K562 (cell line): ENCODE data around the gene CAPN2. TPM values are rescaled to one million over a fixed set of nuclear protein-coding genes. Genes with fewer than 3 reads are reported as not detected.

Experiments
- CBX3 ChIP-seq, 2 experiments: IDR thresholded peaks; 1 replicate in 1 of 2; 2 replicates in 1 of 2; pipeline ENCODE4 v1.6.1; 2012; ENCODE audit warnings: inconsistent platforms in 2 of 2, low read length in 2 of 2, borderline replicate concordance in 1 of 2, control low read depth in 1 of 2
- CTBP1 ChIP-seq: fragments of 450-650 bp; IDR thresholded peaks from 2 replicates; pipeline ENCODE4 v1.6.1; 2016; ENCODE audit warnings: borderline replicate concordance
- DIDO1 ChIP-seq: fragments of 450-650 bp; IDR thresholded peaks from 2 replicates; pipeline ENCODE4 v1.6.1; 2016; ENCODE audit warnings: low read depth, missing biosample characterization, missing genetic modification characterization
- EHMT2 ChIP-seq: fragments of 450-650 bp; IDR thresholded peaks from 2 replicates; pipeline ENCODE4 v1.6.1; 2018; ENCODE audit warnings: antibody characterized with exemption
- GATA2 ChIP-seq: sonication (generic); formaldehyde crosslinking; IDR thresholded peaks from 2 replicates; pipeline ENCODE4 v1.4.0; 2020; ENCODE audit warnings: mild to moderate bottlenecking, missing genetic modification reagents
- HDAC3 ChIP-seq: fragments of 450-650 bp; IDR thresholded peaks from 2 replicates; pipeline ENCODE4 v1.6.1; 2018; ENCODE audit warnings: borderline replicate concordance, mild to moderate bottlenecking, moderate library complexity; ENCODE audit not compliant: partially characterized antibody
- IRF2 ChIP-seq: sonication (generic); formaldehyde crosslinking; IDR thresholded peaks from 2 replicates; pipeline ENCODE4 v1.8.1; 2022; ENCODE audit warnings: mild to moderate bottlenecking, missing genetic modification reagents
- KDM5B ChIP-seq: fragments of 200-600 bp; sonication (generic); IDR thresholded peaks from 2 replicates; pipeline ENCODE4 v1.6.1; 2012; ENCODE audit warnings: low read depth, mild to moderate bottlenecking, moderate library complexity, low read length, control low read depth, inconsistent platforms; ENCODE audit not compliant: insufficient replicate concordance
- NCOA2 ChIP-seq, 2 experiments: fragments of 450-650 bp; IDR thresholded peaks; 2 replicates each; pipeline ENCODE4 v1.6.1; 2018; ENCODE audit warnings: mild to moderate bottlenecking in 2 of 2, moderate library complexity in 1 of 2; ENCODE audit not compliant: partially characterized antibody in 2 of 2
- NR4A1 ChIP-seq, 2 experiments: fragments of 250-450 bp in 1 of 2; fragments of 450-650 bp in 1 of 2; sonication (Bioruptor Pico) in 1 of 2; IDR thresholded peaks; 2 replicates each; pipeline versions ENCODE4 v1.4.0 to v1.6.1; 2016 to 2020; ENCODE audit warnings: mild to moderate bottlenecking in 2 of 2, missing compliant biosample characterization in 1 of 2, missing genetic modification characterization in 1 of 2, moderate library complexity in 1 of 2
- POLR2AphosphoS5 ChIP-seq: IDR thresholded peaks from 2 replicates; pipeline ENCODE4 v1.6.1; 2011; ENCODE audit warnings: mild to moderate bottlenecking, low read depth, low read length, moderate library complexity; ENCODE audit not compliant: control insufficient read depth, insufficient read depth
- POLR2B ChIP-seq: fragments of 450-650 bp; IDR thresholded peaks from 2 replicates; pipeline ENCODE4 v1.6.1; 2018; ENCODE audit warnings: low read depth; ENCODE audit not compliant: partially characterized antibody
- SNIP1 ChIP-seq: fragments of 450-650 bp; IDR thresholded peaks from 2 replicates; pipeline ENCODE4 v1.7.1; 2017; ENCODE audit warnings: low read depth, mild to moderate bottlenecking
- STAT5B ChIP-seq: fragments of 250-450 bp; sonication (Bioruptor Pico); IDR thresholded peaks from 2 replicates; pipeline ENCODE4 v1.8.0; 2021; ENCODE audit warnings: mild to moderate bottlenecking, inconsistent platforms
- XRCC5 ChIP-seq: fragments of 200-400 bp; formaldehyde crosslinking; IDR thresholded peaks from 2 replicates; pipeline ENCODE4 v1.6.1; 2017; ENCODE audit warnings: low read depth, mild to moderate bottlenecking, low read length
- ZC3H4 ChIP-seq: sonication (generic); formaldehyde crosslinking; IDR thresholded peaks from 2 replicates; pipeline ENCODE4 v1.9.0; 2021; ENCODE audit warnings: missing genetic modification reagents, borderline replicate concordance
- ZNF12 ChIP-seq: sonication (generic); formaldehyde crosslinking; IDR thresholded peaks from 2 replicates; pipeline ENCODE4 v1.4.0; 2020; ENCODE audit warnings: mild to moderate bottlenecking, missing genetic modification reagents
- polyA plus RNA-seq, 8 experiments: library from polyadenylated mRNA; depleted of rRNA in 4 of 8; stranded (reverse) in 5 of 8; unstranded in 3 of 8; fragments of >200 nt; fragmentation: Nextera tagmentation in 2 of 8; fragmentation: Illumina TruSeq in 1 of 8; extraction: Ambion mirVana in 2 of 8; extraction: Trizol in 1 of 8; gene quantifications; 2 replicates each; pipeline versions ENCODE4 v1.2.1 to v1.2.3, GENCODE V29; 2011 to 2014; ENCODE audit warnings: inconsistent platforms in 1 of 8, missing spikeins in 1 of 8
- total RNA-seq, 7 experiments: library from RNA; depleted of rRNA in 6 of 7; stranded (reverse); fragments of >200 nt in 6 of 7; fragmentation: Illumina TruSeq in 2 of 7; extraction: Trizol in 2 of 7; gene quantifications; 2 replicates each; pipeline versions ENCODE4 v1.2.1 to v1.2.3, GENCODE V29; 2011 to 2021; ENCODE audit warnings: low replicate concordance in 1 of 7
- TF ChIP-seq, protein P1 (sequence below): fragments of 450-650 bp; formaldehyde crosslinking; IDR thresholded peaks from 2 replicates; pipeline ENCODE4 v1.4.0; 2020; ENCODE audit warnings: mild to moderate bottlenecking, moderate library complexity
- TF ChIP-seq, protein P2 (sequence below): fragments of 250-450 bp; sonication (Bioruptor Pico); IDR thresholded peaks from 2 replicates; pipeline ENCODE4 v1.4.0; 2020; ENCODE audit warnings: mild to moderate bottlenecking, moderate library complexity
- TF ChIP-seq, protein P3 (sequence below): fragments of 250-450 bp; sonication (Bioruptor Pico); IDR thresholded peaks from 2 replicates; pipeline ENCODE4 v1.4.0; 2020; ENCODE audit warnings: mild to moderate bottlenecking
- TF ChIP-seq, protein P4 (sequence below): fragments of 450-650 bp; formaldehyde crosslinking; IDR thresholded peaks from 2 replicates; pipeline ENCODE4 v1.4.0; 2022; ENCODE audit warnings: mild to moderate bottlenecking, moderate library complexity

Gene CAPN2
- total and polyA plus RNA-seq, 9 of the 15 experiments (the other 6 are each of a cell fraction or from before 2014, with no cell fraction given): 24.6 to 157 (median 101) TPM

DNA sequence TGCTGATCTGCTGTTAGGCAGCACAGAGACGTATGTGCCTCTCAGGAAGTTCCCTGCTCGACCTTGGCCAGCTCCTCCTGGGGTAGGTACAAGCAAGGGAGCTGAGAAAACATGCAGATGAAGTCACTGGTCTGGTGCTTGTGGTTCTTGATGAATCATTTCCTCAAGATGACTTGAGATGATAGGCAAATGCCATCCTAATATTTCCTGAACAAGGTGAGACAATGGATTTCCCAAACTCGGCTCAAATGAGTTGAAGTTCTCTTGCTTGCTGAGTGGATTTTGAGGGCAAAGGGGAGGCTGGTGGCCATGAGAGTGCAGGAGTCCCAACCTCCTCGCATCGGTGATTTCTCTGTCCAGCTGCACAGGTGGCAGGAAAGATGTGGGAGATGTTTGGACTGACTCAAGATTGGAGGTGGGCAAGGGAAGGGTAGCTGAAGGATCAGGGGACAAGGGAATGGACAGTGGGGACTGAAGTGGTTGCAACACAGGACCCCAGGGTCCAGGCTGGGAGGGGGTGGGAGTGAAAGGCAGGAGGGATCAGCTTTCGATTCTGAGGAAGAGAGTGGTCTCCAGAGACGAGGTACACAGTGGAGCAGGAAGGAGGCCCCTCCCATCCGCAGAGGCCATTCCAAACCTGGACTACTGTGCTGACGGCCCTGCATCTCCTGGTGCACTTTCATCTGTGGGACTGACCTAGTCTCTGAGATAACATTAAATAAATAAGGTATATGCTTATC, 63.9 kb downstream of the CAPN2 start (continued):
- TF ChIP-seq, protein P1, sequence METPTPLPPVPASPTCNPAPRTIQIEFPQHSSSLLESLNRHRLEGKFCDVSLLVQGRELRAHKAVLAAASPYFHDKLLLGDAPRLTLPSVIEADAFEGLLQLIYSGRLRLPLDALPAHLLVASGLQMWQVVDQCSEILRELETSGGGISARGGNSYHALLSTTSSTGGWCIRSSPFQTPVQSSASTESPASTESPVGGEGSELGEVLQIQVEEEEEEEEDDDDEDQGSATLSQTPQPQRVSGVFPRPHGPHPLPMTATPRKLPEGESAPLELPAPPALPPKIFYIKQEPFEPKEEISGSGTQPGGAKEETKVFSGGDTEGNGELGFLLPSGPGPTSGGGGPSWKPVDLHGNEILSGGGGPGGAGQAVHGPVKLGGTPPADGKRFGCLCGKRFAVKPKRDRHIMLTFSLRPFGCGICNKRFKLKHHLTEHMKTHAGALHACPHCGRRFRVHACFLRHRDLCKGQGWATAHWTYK (CRISPR knock-in tag): 0 out of 2 replicates have a peak, but pooled peaks have one; percentile 73
- no peak for TF ChIP-seq KDM5B
- no peak for TF ChIP-seq ZNF12 (CRISPR knock-in tag)
- TF ChIP-seq SNIP1: no peak
- TF ChIP-seq HDAC3: peak; percentile 7
- peak; percentile 83 for TF ChIP-seq CTBP1
- TF ChIP-seq POLR2AphosphoS5: 0 out of 2 replicates have a peak, but pooled peaks have one; percentile 51
- no peak for TF ChIP-seq NCOA2 (IDR thresholded peaks at IDR 0.05; ENCODE audit: partially characterized antibody in 2 of 2)
- TF ChIP-seq STAT5B (CRISPR knock-in tag): no peak
- TF ChIP-seq EHMT2: peak; percentile 73; the same call in 1 of the 2 replicates
- TF ChIP-seq, protein P2, sequence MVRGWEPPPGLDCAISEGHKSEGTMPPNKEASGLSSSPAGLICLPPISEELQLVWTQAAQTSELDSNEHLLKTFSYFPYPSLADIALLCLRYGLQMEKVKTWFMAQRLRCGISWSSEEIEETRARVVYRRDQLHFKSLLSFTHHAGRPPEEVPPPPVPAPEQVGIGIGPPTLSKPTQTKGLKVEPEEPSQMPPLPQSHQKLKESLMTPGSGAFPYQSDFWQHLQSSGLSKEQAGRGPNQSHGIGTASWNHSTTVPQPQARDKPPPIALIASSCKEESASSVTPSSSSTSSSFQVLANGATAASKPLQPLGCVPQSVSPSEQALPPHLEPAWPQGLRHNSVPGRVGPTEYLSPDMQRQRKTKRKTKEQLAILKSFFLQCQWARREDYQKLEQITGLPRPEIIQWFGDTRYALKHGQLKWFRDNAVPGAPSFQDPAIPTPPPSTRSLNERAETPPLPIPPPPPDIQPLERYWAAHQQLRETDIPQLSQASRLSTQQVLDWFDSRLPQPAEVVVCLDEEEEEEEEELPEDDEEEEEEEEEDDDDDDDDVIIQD: no peak
- no peak for TF ChIP-seq NR4A1 (CRISPR knock-in tag; IDR thresholded peaks at IDR 0.05)
- TF ChIP-seq NR4A1 (tag; IDR thresholded peaks at IDR 0.05): peak; percentile 76
- peak; percentile 74; the same call in 1 of the 2 replicates for TF ChIP-seq GATA2 (CRISPR knock-in tag)
- TF ChIP-seq CBX3 (IDR thresholded peaks at IDR 0.05; ENCODE audit: borderline replicate concordance in 1 of 2, low read length in 2 of 2): no peak
- no peak for TF ChIP-seq DIDO1
- TF ChIP-seq, protein P3, sequence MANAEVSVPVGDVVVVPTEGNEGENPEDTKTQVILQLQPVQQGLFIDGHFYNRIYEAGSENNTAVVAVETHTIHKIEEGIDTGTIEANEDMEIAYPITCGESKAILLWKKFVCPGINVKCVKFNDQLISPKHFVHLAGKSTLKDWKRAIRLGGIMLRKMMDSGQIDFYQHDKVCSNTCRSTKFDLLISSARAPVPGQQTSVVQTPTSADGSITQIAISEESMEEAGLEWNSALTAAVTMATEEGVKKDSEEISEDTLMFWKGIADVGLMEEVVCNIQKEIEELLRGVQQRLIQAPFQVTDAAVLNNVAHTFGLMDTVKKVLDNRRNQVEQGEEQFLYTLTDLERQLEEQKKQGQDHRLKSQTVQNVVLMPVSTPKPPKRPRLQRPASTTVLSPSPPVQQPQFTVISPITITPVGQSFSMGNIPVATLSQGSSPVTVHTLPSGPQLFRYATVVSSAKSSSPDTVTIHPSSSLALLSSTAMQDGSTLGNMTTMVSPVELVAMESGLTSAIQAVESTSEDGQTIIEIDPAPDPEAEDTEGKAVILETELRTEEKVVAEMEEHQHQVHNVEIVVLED (CRISPR knock-in tag): no peak
- no peak for TF ChIP-seq IRF2 (CRISPR knock-in tag)
- TF ChIP-seq ZC3H4 (CRISPR knock-in tag): no peak
- peak; percentile 75 for TF ChIP-seq POLR2B
- TF ChIP-seq, protein P4, sequence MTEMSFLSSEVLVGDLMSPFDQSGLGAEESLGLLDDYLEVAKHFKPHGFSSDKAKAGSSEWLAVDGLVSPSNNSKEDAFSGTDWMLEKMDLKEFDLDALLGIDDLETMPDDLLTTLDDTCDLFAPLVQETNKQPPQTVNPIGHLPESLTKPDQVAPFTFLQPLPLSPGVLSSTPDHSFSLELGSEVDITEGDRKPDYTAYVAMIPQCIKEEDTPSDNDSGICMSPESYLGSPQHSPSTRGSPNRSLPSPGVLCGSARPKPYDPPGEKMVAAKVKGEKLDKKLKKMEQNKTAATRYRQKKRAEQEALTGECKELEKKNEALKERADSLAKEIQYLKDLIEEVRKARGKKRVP (CRISPR knock-in tag): no peak
- no peak for TF ChIP-seq XRCC5
